ENCODE results near the gene FAM98B.

FAM98B gene

DNA sequence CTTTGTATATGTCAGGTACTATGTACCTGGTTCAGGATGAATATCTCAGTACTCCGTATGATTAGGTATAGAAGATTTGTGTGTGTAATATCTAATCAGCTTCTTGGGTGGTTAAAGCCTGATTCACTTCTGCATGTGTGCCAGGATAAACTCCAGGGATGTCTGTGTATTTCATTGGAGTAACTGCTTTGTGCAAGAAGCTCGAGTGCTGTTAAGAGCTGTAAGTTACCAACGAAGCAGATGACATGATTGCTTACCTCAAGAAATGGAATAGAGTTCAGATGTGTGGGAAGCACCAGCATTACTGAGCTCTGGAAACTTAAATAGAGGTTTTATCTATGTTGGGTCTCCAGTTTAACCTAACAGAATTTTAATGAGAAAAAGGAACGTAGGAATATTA is 23.7 kb downstream of the FAM98B start:
- H3K27me3 ChIP-seq (ENCODE audit: insufficient read depth, low read length, poor library complexity) = no peaks in the 10 kb centered on the region
- H2BK15ac ChIP-seq (replicated peaks; ENCODE audit: low read depth) = no peak overlapping the region
- no peak overlapping the region for H2BK120ac ChIP-seq (ENCODE audit: low read depth, low read length)
- H3K56ac ChIP-seq (ENCODE audit: low read length) = no peak overlapping the region
- no peak overlapping the region for H2BK5ac ChIP-seq (ENCODE audit: low read length)
- no peak overlapping the region for H3K4me3 ChIP-seq (ENCODE audit: low read length)
- no peak overlapping the region for H3K27ac ChIP-seq (ENCODE audit: low read depth, low read length)
- WGBS (ENCODE audit: extremely low coverage, insufficient coverage, low lambda C conversion rate) = 100% methylated on average over 1 of the region's 4 CpGs
- no peaks in the 10 kb centered on the region for H3K79me2 ChIP-seq (ENCODE audit: control insufficient read depth, insufficient read depth, low read length)
- no peak overlapping the region for H3K4ac ChIP-seq (ENCODE audit: low read depth, low read length)
- peaks cover 1% of the 10 kb centered on the region for H3K36me3 ChIP-seq (ENCODE audit: control insufficient read depth, insufficient read depth, low read length)
- no peak for DNase-seq
- no peak overlapping the region for H2AK5ac ChIP-seq (ENCODE audit: low read length)
- no peaks in the 10 kb centered on the region for H3K4me1 ChIP-seq (ENCODE audit: control insufficient read depth, low read depth, low read length)
- no peak overlapping the region for H3K18ac ChIP-seq (ENCODE audit: low read length)
- H3K23ac ChIP-seq (ENCODE audit: low read length) = no peak overlapping the region
- H3K9ac ChIP-seq (ENCODE audit: low read length) = no peak overlapping the region
- H4K5ac ChIP-seq (ENCODE audit: low read length) = no peak overlapping the region
- H3K79me1 ChIP-seq (ENCODE audit: low read length) = no peaks in the 10 kb centered on the region
- no peak overlapping the region for H3K4me2 ChIP-seq (ENCODE audit: low read length)
- H4K8ac ChIP-seq (ENCODE audit: low read depth, low read length) = no peak overlapping the region

GRCh38 chr15:38479266-38479665 is 25.3 kb downstream of the FAM98B start:
- Histone ChIP-seq H3K36me3 (ENCODE audit: control insufficient read depth, insufficient read depth, low read length) (peaks cover 1% of the 10 kb centered on the region), H3K4me1 (ENCODE audit: control insufficient read depth, low read depth, low read length) (no peaks in the 10 kb centered on the region), H3K4me2 (ENCODE audit: low read length) (no peak overlapping the region)

GRCh38 chr15:38479756-38480155 is 25.8 kb downstream of the FAM98B start:
- Histone ChIP-seq H2BK15ac (replicated peaks; ENCODE audit: low read depth) (no peak overlapping the region), H3K27me3 (ENCODE audit: insufficient read depth, low read length, poor library complexity) (no peaks in the 10 kb centered on the region), H3K4me2 (ENCODE audit: low read length) (no peak overlapping the region), H3K4ac (ENCODE audit: low read depth, low read length) (no peak overlapping the region), H4K8ac (ENCODE audit: low read depth, low read length) (no peak overlapping the region), H3K4me1 (ENCODE audit: control insufficient read depth, low read depth, low read length) (no peaks in the 10 kb centered on the region), H2BK5ac (ENCODE audit: low read length) (no peak overlapping the region), H3K36me3 (ENCODE audit: control insufficient read depth, insufficient read depth, low read length) (no peaks in the 10 kb centered on the region), H3K27ac (ENCODE audit: low read depth, low read length) (no peak overlapping the region), H3K79me1 (ENCODE audit: low read length) (no peaks in the 10 kb centered on the region), H3K4me3 (ENCODE audit: low read length) (no peak overlapping the region), H2AK5ac (ENCODE audit: low read length) (no peak overlapping the region), H3K18ac (ENCODE audit: low read length) (no peak overlapping the region), H3K9ac (ENCODE audit: low read length) (no peak overlapping the region), H4K5ac (ENCODE audit: low read length) (no peak overlapping the region), H3K56ac (ENCODE audit: low read length) (no peak overlapping the region), H3K79me2 (ENCODE audit: control insufficient read depth, insufficient read depth, low read length) (no peaks in the 10 kb centered on the region), H2BK120ac (ENCODE audit: low read depth, low read length) (no peak overlapping the region), H3K23ac (ENCODE audit: low read length) (no peak overlapping the region)
- WGBS (ENCODE audit: extremely low coverage, insufficient coverage, low lambda C conversion rate) = no CpG with 5 or more reads among the region's 1 CpG
- DNase-seq = no peak

More at GRCh38 chr15:38479266-38479665, 25.3 kb downstream of the FAM98B start:
- DNase-seq = no peak
- Histone ChIP-seq H3K9ac (ENCODE audit: low read length) (no peak overlapping the region), H4K5ac (ENCODE audit: low read length) (no peak overlapping the region), H3K4me3 (ENCODE audit: low read length) (no peak overlapping the region), H3K27me3 (ENCODE audit: insufficient read depth, low read length, poor library complexity) (no peaks in the 10 kb centered on the region), H2AK5ac (ENCODE audit: low read length) (no peak overlapping the region), H3K18ac (ENCODE audit: low read length) (no peak overlapping the region), H2BK120ac (ENCODE audit: low read depth, low read length) (no peak overlapping the region), H2BK15ac (replicated peaks; ENCODE audit: low read depth) (no peak overlapping the region), H3K56ac (ENCODE audit: low read length) (no peak overlapping the region), H3K4ac (ENCODE audit: low read depth, low read length) (no peak overlapping the region), H3K23ac (ENCODE audit: low read length) (no peak overlapping the region), H4K8ac (ENCODE audit: low read depth, low read length) (no peak overlapping the region), H2BK5ac (ENCODE audit: low read length) (no peak overlapping the region), H3K27ac (ENCODE audit: low read depth, low read length) (no peak overlapping the region), H3K79me1 (ENCODE audit: low read length) (no peaks in the 10 kb centered on the region), H3K79me2 (ENCODE audit: control insufficient read depth, insufficient read depth, low read length) (no peaks in the 10 kb centered on the region)

- Histone ChIP-seq H3K36me3 (ENCODE audit: control insufficient read depth, insufficient read depth, low read length) (no peaks in the 10 kb centered on the region), H4K8ac (ENCODE audit: low read depth, low read length) (no peak overlapping the region), H2AK5ac (ENCODE audit: low read length) (no peak overlapping the region), H4K5ac (ENCODE audit: low read length) (no peak overlapping the region), H3K27ac (ENCODE audit: low read depth, low read length) (no peak overlapping the region), H3K79me1 (ENCODE audit: low read length) (no peaks in the 10 kb centered on the region), H3K4ac (ENCODE audit: low read depth, low read length) (no peak overlapping the region), H3K4me2 (ENCODE audit: low read length) (no peak overlapping the region), H2BK120ac (ENCODE audit: low read depth, low read length) (no peak overlapping the region), H3K27me3 (ENCODE audit: insufficient read depth, low read length, poor library complexity) (no peaks in the 10 kb centered on the region), H3K18ac (ENCODE audit: low read length) (no peak overlapping the region), H3K23ac (ENCODE audit: low read length) (no peak overlapping the region), H3K4me3 (ENCODE audit: low read length) (no peak overlapping the region), H2BK15ac (replicated peaks; ENCODE audit: low read depth) (no peak overlapping the region), H3K79me2 (ENCODE audit: control insufficient read depth, insufficient read depth, low read length) (no peaks in the 10 kb centered on the region), H3K9ac (ENCODE audit: low read length) (no peak overlapping the region), H3K4me1 (ENCODE audit: control insufficient read depth, low read depth, low read length) (no peaks in the 10 kb centered on the region), H2BK5ac (ENCODE audit: low read length) (no peak overlapping the region), H3K56ac (ENCODE audit: low read length) (no peak overlapping the region)
- no peak for DNase-seq
- no CpG with 5 or more reads among the region's 5 CpGs for WGBS (ENCODE audit: extremely low coverage, insufficient coverage, low lambda C conversion rate)
These were observed 27.2 kb downstream of the FAM98B start for GRCh38 chr15:38481113-38481512.

- DNase-seq = no peak
- H3K27ac ChIP-seq (ENCODE audit: low read depth, low read length) = no peak overlapping the region
- H3K4me2 ChIP-seq (ENCODE audit: low read length) = no peak overlapping the region
- WGBS (ENCODE audit: extremely low coverage, insufficient coverage, low lambda C conversion rate) = no CpG with 5 or more reads among the region's 3 CpGs
- no peak overlapping the region for H3K56ac ChIP-seq (ENCODE audit: low read length)
- H4K5ac ChIP-seq (ENCODE audit: low read length) = no peak overlapping the region
- no peak overlapping the region for H2BK5ac ChIP-seq (ENCODE audit: low read length)
- H3K18ac ChIP-seq (ENCODE audit: low read length) = no peak overlapping the region
- no peak overlapping the region for H2BK15ac ChIP-seq (replicated peaks; ENCODE audit: low read depth)
- H3K4me3 ChIP-seq (ENCODE audit: low read length) = no peak overlapping the region
- H3K27me3 ChIP-seq (ENCODE audit: insufficient read depth, low read length, poor library complexity) = no peaks in the 10 kb centered on the region
- H4K8ac ChIP-seq (ENCODE audit: low read depth, low read length) = no peak overlapping the region
- H2BK120ac ChIP-seq (ENCODE audit: low read depth, low read length) = no peak overlapping the region
- H3K4ac ChIP-seq (ENCODE audit: low read depth, low read length) = no peak overlapping the region
- no peak overlapping the region for H3K9ac ChIP-seq (ENCODE audit: low read length)
- H3K23ac ChIP-seq (ENCODE audit: low read length) = no peak overlapping the region
- no peaks in the 10 kb centered on the region for H3K79me1 ChIP-seq (ENCODE audit: low read length)
- no peaks in the 10 kb centered on the region for H3K79me2 ChIP-seq (ENCODE audit: control insufficient read depth, insufficient read depth, low read length)
- H2AK5ac ChIP-seq (ENCODE audit: low read length) = no peak overlapping the region
- no peaks in the 10 kb centered on the region for H3K4me1 ChIP-seq (ENCODE audit: control insufficient read depth, low read depth, low read length)
- no peaks in the 10 kb centered on the region for H3K36me3 ChIP-seq (ENCODE audit: control insufficient read depth, insufficient read depth, low read length)
These were observed 27.8 kb downstream of the FAM98B start for GRCh38 chr15:38481761-38482160.

DNA sequence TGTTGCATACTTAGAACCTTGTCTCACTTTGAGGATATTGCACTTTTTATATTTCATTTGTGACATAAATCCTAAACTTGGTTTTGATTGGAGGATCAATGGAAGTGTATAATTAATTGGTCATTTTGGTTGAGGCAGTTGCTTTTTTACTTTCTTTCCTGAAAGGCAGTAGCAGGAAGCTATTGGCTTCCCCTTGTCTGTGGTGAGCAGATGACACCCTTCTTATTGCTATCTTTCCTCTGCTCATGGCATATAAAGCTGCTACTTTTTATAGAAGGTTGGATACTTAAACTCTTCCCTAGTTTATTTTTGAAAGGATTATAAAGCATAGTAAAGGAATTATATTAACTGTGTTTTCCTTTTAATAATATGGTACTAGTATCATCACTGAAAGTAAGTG is 28.6 kb downstream of the FAM98B start:
- H2AK5ac ChIP-seq (ENCODE audit: low read length) = no peak overlapping the region
- no peaks in the 10 kb centered on the region for H3K27me3 ChIP-seq (ENCODE audit: insufficient read depth, low read length, poor library complexity)
- no peak overlapping the region for H3K27ac ChIP-seq (ENCODE audit: low read depth, low read length)
- no peak overlapping the region for H2BK5ac ChIP-seq (ENCODE audit: low read length)
- H3K18ac ChIP-seq (ENCODE audit: low read length) = no peak overlapping the region
- no peak overlapping the region for H3K4ac ChIP-seq (ENCODE audit: low read depth, low read length)
- H3K79me1 ChIP-seq (ENCODE audit: low read length) = no peaks in the 10 kb centered on the region
- no peak overlapping the region for H2BK15ac ChIP-seq (replicated peaks; ENCODE audit: low read depth)
- H3K9ac ChIP-seq (ENCODE audit: low read length) = no peak overlapping the region
- no peaks in the 10 kb centered on the region for H3K36me3 ChIP-seq (ENCODE audit: control insufficient read depth, insufficient read depth, low read length)
- H3K4me2 ChIP-seq (ENCODE audit: low read length) = no peak overlapping the region
- H2BK120ac ChIP-seq (ENCODE audit: low read depth, low read length) = no peak overlapping the region
- H3K4me3 ChIP-seq (ENCODE audit: low read length) = no peak overlapping the region
- no peak overlapping the region for H3K56ac ChIP-seq (ENCODE audit: low read length)
- H3K23ac ChIP-seq (ENCODE audit: low read length) = no peak overlapping the region
- H3K4me1 ChIP-seq (ENCODE audit: control insufficient read depth, low read depth, low read length) = no peaks in the 10 kb centered on the region
- no peak overlapping the region for H4K5ac ChIP-seq (ENCODE audit: low read length)
- no peak for DNase-seq
- no peaks in the 10 kb centered on the region for H3K79me2 ChIP-seq (ENCODE audit: control insufficient read depth, insufficient read depth, low read length)
- no peak overlapping the region for H4K8ac ChIP-seq (ENCODE audit: low read depth, low read length)

All from mesendoderm (in vitro differentiated cells).